T-cell (primary cell): ENCODE data around the gene NCS1. TPM values are rescaled to one million over a fixed set of nuclear protein-coding genes. Genes with fewer than 3 reads are reported as not detected.

Source experiments
- ATAC-seq, 4 experiments: fragments of 200-7000 bp in 3 of 4; fragments of 150-1000 bp in 1 of 4; cut with Tn5 transposase; replicated peaks in 1 of 4; 1 replicate in 3 of 4; 2 replicates in 1 of 4; pipeline ENCODE4 v1.10.0; 2021; ENCODE audit warnings: moderate library complexity in 3 of 4, mild to moderate bottlenecking in 2 of 4, moderate number of reproducible peaks in 1 of 4
- CTCF ChIA-PET, 2 donors: fragments of 300-600 bp; sonication (Branson Sonifier 250); formaldehyde crosslinking; loops; one replicate each; lab custom pipeline; 2022; ENCODE audit warnings: antibody characterized with exemption in 2 of 2; lab: Charles Lee
- POLR2A ChIA-PET, 2 donors: fragments of 300-600 bp; sonication (Branson Sonifier 250); formaldehyde crosslinking; loops; one replicate each; lab custom pipeline; 2022; ENCODE audit warnings: antibody characterized with exemption in 2 of 2; lab: Charles Lee
- DNase-seq, 35 experiments: peaks; one replicate each; pipeline versions ENCODE4 v3.0.0 to v3.0.0-alpha.2; 2013 to 2023
- H3K27ac ChIP-seq: one replicate; pipeline ENCODE4 v1.5.1; 2013; ENCODE audit warnings: low read length
- H3K27me3 ChIP-seq, 2 experiments: replicated peaks in 1 of 2; 1 replicate in 1 of 2; 2 replicates in 1 of 2; pipeline versions ENCODE4 v1.6.1 to v1.7.0; 2013; ENCODE audit warnings: low read length in 1 of 2, mixed read lengths in 1 of 2; ENCODE audit not compliant: control insufficient read depth in 2 of 2, insufficient read depth in 2 of 2; ENCODE audit errors: extremely low read depth in 1 of 2
- H3K36me3 ChIP-seq, 2 donors: 1 replicate in 1 of 2; 2 replicates in 1 of 2; pipeline versions ENCODE4 v1.6.1 to v1.7.0; 2013; ENCODE audit warnings: low read length in 1 of 2; ENCODE audit not compliant: control insufficient read depth in 2 of 2, insufficient read depth in 1 of 2; ENCODE audit errors: extremely low read depth in 1 of 2
- H3K4me1 ChIP-seq, 2 experiments: 1 replicate in 1 of 2; 2 replicates in 1 of 2; pipeline versions ENCODE4 v1.6.1 to v1.7.0; 2013; ENCODE audit warnings: low read length in 2 of 2, mixed read lengths in 1 of 2; ENCODE audit not compliant: insufficient read depth in 2 of 2, control insufficient read depth in 1 of 2; ENCODE audit errors: extremely low read depth in 1 of 2
- H3K4me3 ChIP-seq, 2 donors: 1 replicate in 1 of 2; 2 replicates in 1 of 2; pipeline versions ENCODE4 v1.5.1 to v1.7.0; 2013; ENCODE audit warnings: mild to moderate bottlenecking in 2 of 2, low read length in 1 of 2, moderate library complexity in 1 of 2; ENCODE audit not compliant: control insufficient read depth in 1 of 2; ENCODE audit errors: extremely low read depth in 1 of 2
- H3K9me3 ChIP-seq: 2 replicates; pipeline ENCODE4 v1.7.0; 2013
- H3K27ac Mint-ChIP-seq, 2 donors: one replicate each; pipeline ENCODE4 v1.8.0; 2020 to 2021; ENCODE audit warnings: mild to moderate bottlenecking in 2 of 2, mixed read lengths in 2 of 2
- H3K27me3 Mint-ChIP-seq, 2 donors: one replicate each; pipeline ENCODE4 v1.8.0; 2021 to 2022; ENCODE audit warnings: mixed read lengths in 2 of 2
- H3K36me3 Mint-ChIP-seq: one replicate; pipeline ENCODE4 v1.8.0; 2021; ENCODE audit warnings: mixed read lengths
- H3K4me1 Mint-ChIP-seq, 3 donors: one replicate each; pipeline ENCODE4 v1.8.0; 2020 to 2022; ENCODE audit warnings: mixed read lengths in 3 of 3, mild to moderate bottlenecking in 1 of 3
- H3K4me3 Mint-ChIP-seq, 3 donors: one replicate each; pipeline ENCODE4 v1.8.0; 2020 to 2022; ENCODE audit warnings: mild to moderate bottlenecking in 3 of 3, mixed read lengths in 3 of 3, moderate library complexity in 3 of 3
- H3K9me3 Mint-ChIP-seq, 3 donors: one replicate each; pipeline ENCODE4 v1.8.0; 2020 to 2022; ENCODE audit warnings: mixed read lengths in 3 of 3
- WGBS: methylation state at CpG from one replicate; pipeline ENCODE4 v1.1.5; 2013; ENCODE audit warnings: missing lambda C conversion rate; ENCODE audit not compliant: insufficient coverage; 5-methylcytosine and 5-hydroxymethylcytosine counted together
- total RNA-seq, 35 experiments: library from RNA in 6 of 35; stranded (reverse) in 6 of 35; fragments of 120-200 nt in 1 of 35; gene quantifications; one replicate each; pipeline versions ENCODE4 v1.2.1 to v1.2.4 and lab custom pipeline; 2013 to 2026

Gene NCS1
- total RNA-seq, result under 1 TPM in 4 of 5 donors, not detected in 1; 0.20 to 0.82 (median 0.46) TPM
- total RNA-seq (2013), result 0.13 TPM
- 0 to 151 (median 3.5) reads per million in 29 experiments for total RNA-seq (lab: John Stamatoyannopoulos, UW)

GRCh38 chr9:130172161-130172857 lies at the start of gene NCS1:
TSS of gene NCS1 (plus strand) at chr9:130172404. CDS start at chr9:130172664, 260 bp downstream.
- peak in 24 of 35 experiments; percentile 6 to 55 (median 28) for DNase-seq

GRCh38 chr9:130122456-130122855 lies 49.7 kb upstream of the NCS1 start:
- H3K27ac ChIP-seq, result no peak overlapping the region
- CTCF ChIA-PET, result no interaction called here
- no peak overlapping the region for H3K27ac Mint-ChIP-seq
- H3K27me3 Mint-ChIP-seq, result no peaks in the 10 kb centered on the region
- H3K36me3 ChIP-seq, result peaks cover 0 to 43% of the 10 kb centered on the region in 2 donors
- ATAC-seq, result no peak
- DNase-seq, result no peak
- H3K4me1 Mint-ChIP-seq, result peaks cover 12 to 15% (median 14%) of the 10 kb centered on the region in 3 donors
- 100% methylated on average over 1 of the region's 7 CpGs for WGBS
- no peaks in the 10 kb centered on the region for H3K9me3 Mint-ChIP-seq
- H3K4me3 ChIP-seq, result no peak overlapping the region
- no peaks in the 10 kb centered on the region for H3K9me3 ChIP-seq
- H3K27me3 ChIP-seq, result no peaks in the 10 kb centered on the region
- POLR2A ChIA-PET, result no interaction called here
- H3K4me1 ChIP-seq, result peaks cover 10 to 13% of the 10 kb centered on the region in 2 experiments
- H3K4me3 Mint-ChIP-seq, result no peak overlapping the region
- H3K36me3 Mint-ChIP-seq, result peaks cover 33% of the 10 kb centered on the region

More at GRCh38 chr9:130172161-130172857, at the start of gene NCS1:
- H3K4me1 Mint-ChIP-seq, result peaks cover 6 to 12% (median 9%) of the 10 kb centered on the region in 3 donors
- Histone ChIP-seq H3K27me3 (peaks cover 4 to 34% of the 10 kb centered on the region in 2 experiments), H3K4me1 (peaks cover 2 to 12% of the 10 kb centered on the region in 2 experiments), H3K9me3 (no peaks in the 10 kb centered on the region), H3K27ac (no peak within 1 kb of the TSS), H3K36me3 (no peaks in the 10 kb centered on the region), H3K4me3 (peak within 1 kb of the TSS in 1 of 2 donors; percentile 49)
- ChIA-PET CTCF (interaction anchor here in 1 of 2 donors (0.6 kb wide), 1 partner anchor 66 kb away, joined by 5 read pairs; no protein-coding TSS in a partner anchor), POLR2A (interaction anchor here in 1 of 2 donors (0.7 kb wide), 1 partner anchor 914 kb away, joined by 4 read pairs; no protein-coding TSS in a partner anchor)
- H3K27me3 Mint-ChIP-seq, result peaks cover 16 to 31% of the 10 kb centered on the region in 2 donors
- H3K27ac Mint-ChIP-seq, result peak within 1 kb of the TSS in 1 of 2 donors; percentile 58
- no peaks in the 10 kb centered on the region for H3K36me3 Mint-ChIP-seq
- ATAC-seq, result peak; percentile 62 to 80 (median 72)
- WGBS, result under 1% methylated on average over 64 of the region's 101 CpGs
- no peaks in the 10 kb centered on the region for H3K9me3 Mint-ChIP-seq
- H3K4me3 Mint-ChIP-seq, result peak within 1 kb of the TSS; percentile 61 to 76 (median 71)

GRCh38 chr9:130124085-130124860 lies 47.9 kb upstream of the NCS1 start:
- ChIA-PET CTCF (interaction anchor here in 1 of 2 donors (1.3 kb wide), 1 partner anchor 112 kb away, joined by 4 read pairs; no protein-coding TSS in a partner anchor), POLR2A (interaction anchor here in 1 of 2 donors (0.6 kb wide), 1 partner anchor 469 kb away, joined by 3 read pairs; no protein-coding TSS in a partner anchor)
- no CpG with 5 or more reads among the region's 7 CpGs for WGBS

GRCh38 chr9:130126721-130127433 lies 45.3 kb upstream of the NCS1 start:
- no CpG with 5 or more reads among the region's 4 CpGs for WGBS
- no peak for ATAC-seq
- H3K9me3 ChIP-seq, result no peaks in the 10 kb centered on the region
- POLR2A ChIA-PET, result no interaction called here
- H3K36me3 ChIP-seq, result peaks cover 0 to 14% of the 10 kb centered on the region in 2 donors
- H3K27me3 ChIP-seq, result no peaks in the 10 kb centered on the region
- H3K4me1 Mint-ChIP-seq, result peaks cover 51 to 54% (median 53%) of the 10 kb centered on the region in 3 donors
- no peak for DNase-seq
- CTCF ChIA-PET, result interaction anchor here in 1 of 2 donors (2.8 kb wide), 1 partner anchor 20 kb away, joined by 13 read pairs; no protein-coding TSS in a partner anchor
- H3K4me1 ChIP-seq, result peaks cover 44 to 57% of the 10 kb centered on the region in 2 experiments
- no peaks in the 10 kb centered on the region for H3K27me3 Mint-ChIP-seq
- no peaks in the 10 kb centered on the region for H3K9me3 Mint-ChIP-seq
- H3K4me3 Mint-ChIP-seq, result peak overlapping the region in 2 of 3 donors; percentile 29 to 88
- H3K27ac ChIP-seq, result peak overlapping the region; percentile 22
- peak overlapping the region; percentile 68 to 98 for H3K27ac Mint-ChIP-seq
- H3K36me3 Mint-ChIP-seq, result peaks cover 18% of the 10 kb centered on the region
- H3K4me3 ChIP-seq, result no peak overlapping the region

More at GRCh38 chr9:130124085-130124860, 47.9 kb upstream of the NCS1 start:
- DNase-seq (no peak), ATAC-seq (no peak)
- Histone ChIP-seq H3K9me3 (no peaks in the 10 kb centered on the region), H3K36me3 (peaks cover 0 to 27% of the 10 kb centered on the region in 2 donors), H3K27ac (no peak overlapping the region), H3K4me3 (no peak overlapping the region), H3K4me1 (peaks cover 25 to 31% of the 10 kb centered on the region in 2 experiments), H3K27me3 (no peaks in the 10 kb centered on the region)
- no peaks in the 10 kb centered on the region for H3K27me3 Mint-ChIP-seq
- no peak overlapping the region for H3K27ac Mint-ChIP-seq
- H3K9me3 Mint-ChIP-seq, result no peaks in the 10 kb centered on the region
- H3K4me3 Mint-ChIP-seq, result no peak overlapping the region
- H3K36me3 Mint-ChIP-seq, result peaks cover 22% of the 10 kb centered on the region
- peaks cover 30 to 32% (median 31%) of the 10 kb centered on the region in 3 donors for H3K4me1 Mint-ChIP-seq

GRCh38 chr9:130128251-130128650 lies 44.0 kb upstream of the NCS1 start:
- ChIA-PET CTCF (interaction anchor here in 1 of 2 donors (0.6 to 2.8 kb wide), 5 partner anchors 21 to 555 kb away, joined by 3 to 13 read pairs (median 4); partner anchors contain the start of gene NTMT1), POLR2A (interaction anchor here in 1 of 2 donors (0.5 to 1.0 kb wide), 6 partner anchors 17 to 1580 kb away, joined by 3 to 4 read pairs (median 3); no protein-coding TSS in a partner anchor)
- H3K4me3 ChIP-seq, result peak overlapping the region; percentile 19 to 27
- peak; percentile 94 to 99 (median 98) for ATAC-seq
- H3K36me3 ChIP-seq, result peaks cover 0 to 7% of the 10 kb centered on the region in 2 donors
- Mint-ChIP-seq H3K36me3 (peaks cover 16% of the 10 kb centered on the region), H3K9me3 (no peaks in the 10 kb centered on the region), H3K27ac (peak overlapping the region; percentile 92 to 98), H3K4me1 (peaks cover 56 to 62% (median 59%) of the 10 kb centered on the region in 3 donors), H3K4me3 (peak overlapping the region; percentile 64 to 88 (median 78)), H3K27me3 (no peaks in the 10 kb centered on the region)
- peak overlapping the region; percentile 98 for H3K27ac ChIP-seq
- H3K4me1 ChIP-seq, result peaks cover 46 to 62% of the 10 kb centered on the region in 2 experiments
- H3K27me3 ChIP-seq, result no peaks in the 10 kb centered on the region
- H3K9me3 ChIP-seq, result no peaks in the 10 kb centered on the region
- peak; percentile 49 to 90 (median 75) for DNase-seq
- 0% methylated on average over 4 of the region's 6 CpGs for WGBS
